Keratinocyte (primary cell): ENCODE data around the gene PGLYRP2. TPM values are rescaled to one million over a fixed set of nuclear protein-coding genes. Genes with fewer than 3 reads are reported as not detected.

Experiments
- DNase-seq: peaks from one replicate; pipeline ENCODE4 v3.0.0-alpha.2; 2011; ENCODE audit warnings: low read depth, missing footprints, low spot score
- FAIRE-seq: peaks from 2 replicates; lab custom pipeline; 2011; peaks lifted over from hg19 to GRCh38; lab: Jason Lieb, UNC
- H2AFZ ChIP-seq: 2 replicates; pipeline ENCODE4 v1.6.0; 2012; ENCODE audit warnings: low read length, control low read depth, inconsistent platforms; ENCODE audit not compliant: control insufficient read depth
- H3K27ac ChIP-seq: 2 replicates; pipeline ENCODE4 v1.5.1; 2011; ENCODE audit warnings: low read length; ENCODE audit not compliant: control insufficient read depth, insufficient read depth
- H3K27me3 ChIP-seq: 3 replicates; pipeline ENCODE4 v1.6.0; 2011; ENCODE audit warnings: low read length; ENCODE audit not compliant: control insufficient read depth, insufficient read depth; ENCODE audit errors: extremely low read depth
- H3K36me3 ChIP-seq, 2 experiments: 2 replicates in 1 of 2; 3 replicates in 1 of 2; pipeline ENCODE4 v1.5.1; 2011; ENCODE audit warnings: low read length in 2 of 2, mild to moderate bottlenecking in 1 of 2; ENCODE audit not compliant: control insufficient read depth in 2 of 2, insufficient read depth in 2 of 2; ENCODE audit errors: extremely low read depth in 1 of 2
- H3K4me1 ChIP-seq: 3 replicates; pipeline ENCODE4 v1.5.1; 2011; ENCODE audit warnings: low read length; ENCODE audit not compliant: control insufficient read depth, insufficient read depth; ENCODE audit errors: extremely low read depth
- H3K4me2 ChIP-seq: 3 replicates; pipeline ENCODE4 v1.6.0; 2011; ENCODE audit warnings: low read depth, low read length; ENCODE audit not compliant: control insufficient read depth, insufficient read depth; ENCODE audit errors: extremely low read depth
- H3K4me3 ChIP-seq, 3 experiments: fragments of 200-600 bp in 1 of 3; sonication (generic) in 1 of 3; 2 replicates in 2 of 3; 3 replicates in 1 of 3; pipeline ENCODE4 v1.5.1; 2011 to 2016; ENCODE audit warnings: low read length in 3 of 3, mild to moderate bottlenecking in 3 of 3, control low read depth in 2 of 3, inconsistent platforms in 1 of 3, low read depth in 1 of 3, mixed read lengths in 1 of 3, mixed run types in 1 of 3, moderate library complexity in 1 of 3; ENCODE audit not compliant: control insufficient read depth in 2 of 3, insufficient read depth in 2 of 3; ENCODE audit errors: extremely low read depth in 1 of 3
- H3K79me2 ChIP-seq: 2 replicates; pipeline ENCODE4 v1.6.0; 2012; ENCODE audit warnings: low read length; ENCODE audit not compliant: control insufficient read depth, insufficient read depth
- H3K9ac ChIP-seq: 3 replicates; pipeline ENCODE4 v1.6.0; 2011; ENCODE audit warnings: low read length; ENCODE audit not compliant: control insufficient read depth, insufficient read depth; ENCODE audit errors: extremely low read depth
- H3K9me1 ChIP-seq: 3 replicates; pipeline ENCODE4 v1.6.0; 2011; ENCODE audit warnings: low read length; ENCODE audit not compliant: control insufficient read depth, insufficient read depth; ENCODE audit errors: extremely low read depth
- H3K9me3 ChIP-seq: 2 replicates; pipeline ENCODE4 v1.5.1; 2012; ENCODE audit warnings: low read depth, low read length; ENCODE audit not compliant: control insufficient read depth
- H4K20me1 ChIP-seq: 3 replicates; pipeline ENCODE4 v1.6.0; 2011; ENCODE audit warnings: low read length; ENCODE audit not compliant: control insufficient read depth, insufficient read depth; ENCODE audit errors: extremely low read depth
- CTCF ChIP-seq, 3 experiments: IDR thresholded peaks in 1 of 3; conservative IDR thresholded peaks in 1 of 3; optimal IDR thresholded peaks in 1 of 3; 2 replicates in 2 of 3; 3 replicates in 1 of 3; pipeline versions ENCODE3 to v1.5.1; 2011; ENCODE audit warnings: low read length in 3 of 3, mild to moderate bottlenecking in 3 of 3, moderate library complexity in 2 of 3, control low read depth in 1 of 3, inconsistent platforms in 1 of 3; ENCODE audit not compliant: insufficient read depth in 2 of 3; ENCODE audit errors: extremely low read depth in 1 of 3
- EZH2 ChIP-seq: IDR thresholded peaks from one replicate; pipeline ENCODE4 v1.6.1; 2012; ENCODE audit warnings: inconsistent platforms, mild to moderate bottlenecking, low read length, moderate library complexity
- dilution Hi-C: fragments of 300-500 bp; cut with MboI; formaldehyde crosslinking; loops from one replicate; pipeline ENCODE4 v1.7.0; 2020; ENCODE audit warnings: low sequenced_read_pairs; ENCODE audit not compliant: extremely low pct_ligation_motif_present
- polyA plus RNA-seq, 5 experiments: library from polyadenylated mRNA; depleted of rRNA in 3 of 5; stranded (reverse) in 3 of 5; stranded (forward) in 1 of 5; unstranded in 1 of 5; fragments of >200 nt; gene quantifications; 1 replicate in 1 of 5; 2 replicates in 3 of 5; 3 replicates in 1 of 5; pipeline versions ENCODE4 v1.2.1 to v1.2.3, GENCODE V29; 2011 to 2012; ENCODE audit warnings: missing spikeins in 2 of 5, low read depth in 1 of 5, low replicate concordance in 1 of 5

PGLYRP2 gene
- polyA plus RNA-seq, 1 donor (not counting 4 experiments of a cell fraction or from before 2014, with no cell fraction given): not detected

- Histone ChIP-seq H4K20me1 (no peaks in the 10 kb centered on the region), H3K4me1 (no peaks in the 10 kb centered on the region), H2AFZ (no peak overlapping the region), H3K4me2 (no peak overlapping the region), H3K27ac (no peak overlapping the region), H3K9ac (no peak overlapping the region), H3K79me2 (no peaks in the 10 kb centered on the region), H3K4me3 (no peak overlapping the region), H3K27me3 (no peaks in the 10 kb centered on the region), H3K9me1 (no peaks in the 10 kb centered on the region), H3K36me3 (no peaks in the 10 kb centered on the region), H3K9me3 (no peaks in the 10 kb centered on the region)
- DNase-seq (no peak), FAIRE-seq (no peak)
- TF ChIP-seq CTCF (optimal IDR thresholded peaks at IDR 0.05 in 1 of 3, IDR thresholded peaks at IDR 0.05 in 1 of 3, conservative IDR thresholded peaks at IDR 0.05 in 1 of 3; ENCODE audit: extremely low read depth in 1 of 3, insufficient read depth in 2 of 3, low read length in 3 of 3): no peak
- TF ChIP-seq EZH2: no peak
- dilution Hi-C loops: no loop called here
These were observed 47.1 kb upstream of the PGLYRP2 start for GRCh38 chr19:15526408-15526807.

- H3K27ac ChIP-seq: no peak overlapping the region
- FAIRE-seq (no peak), DNase-seq (no peak)
- H3K36me3 ChIP-seq: no peaks in the 10 kb centered on the region
- H3K27me3 ChIP-seq: no peaks in the 10 kb centered on the region
- dilution Hi-C loops: no loop called here
- H2AFZ ChIP-seq: no peak overlapping the region
- H3K9me1 ChIP-seq: no peaks in the 10 kb centered on the region
- no peaks in the 10 kb centered on the region for H3K9me3 ChIP-seq
- TF ChIP-seq CTCF (optimal IDR thresholded peaks at IDR 0.05 in 1 of 3, IDR thresholded peaks at IDR 0.05 in 1 of 3, conservative IDR thresholded peaks at IDR 0.05 in 1 of 3; ENCODE audit: extremely low read depth in 1 of 3, insufficient read depth in 2 of 3, low read length in 3 of 3) (no peak), EZH2 (no peak)
- H3K9ac ChIP-seq: no peak overlapping the region
- no peaks in the 10 kb centered on the region for H3K79me2 ChIP-seq
- no peaks in the 10 kb centered on the region for H3K4me1 ChIP-seq
- no peak overlapping the region for H3K4me3 ChIP-seq
- H3K4me2 ChIP-seq: no peak overlapping the region
- no peaks in the 10 kb centered on the region for H4K20me1 ChIP-seq
These were observed 46.0 kb upstream of the PGLYRP2 start for GRCh38 chr19:15525291-15525690.
